ENCODE measurements around the gene KCNIP4.

- no peak for TF ChIP-seq POLR2A (IDR thresholded peaks at IDR 0.05)
- TF ChIP-seq, protein P1, sequence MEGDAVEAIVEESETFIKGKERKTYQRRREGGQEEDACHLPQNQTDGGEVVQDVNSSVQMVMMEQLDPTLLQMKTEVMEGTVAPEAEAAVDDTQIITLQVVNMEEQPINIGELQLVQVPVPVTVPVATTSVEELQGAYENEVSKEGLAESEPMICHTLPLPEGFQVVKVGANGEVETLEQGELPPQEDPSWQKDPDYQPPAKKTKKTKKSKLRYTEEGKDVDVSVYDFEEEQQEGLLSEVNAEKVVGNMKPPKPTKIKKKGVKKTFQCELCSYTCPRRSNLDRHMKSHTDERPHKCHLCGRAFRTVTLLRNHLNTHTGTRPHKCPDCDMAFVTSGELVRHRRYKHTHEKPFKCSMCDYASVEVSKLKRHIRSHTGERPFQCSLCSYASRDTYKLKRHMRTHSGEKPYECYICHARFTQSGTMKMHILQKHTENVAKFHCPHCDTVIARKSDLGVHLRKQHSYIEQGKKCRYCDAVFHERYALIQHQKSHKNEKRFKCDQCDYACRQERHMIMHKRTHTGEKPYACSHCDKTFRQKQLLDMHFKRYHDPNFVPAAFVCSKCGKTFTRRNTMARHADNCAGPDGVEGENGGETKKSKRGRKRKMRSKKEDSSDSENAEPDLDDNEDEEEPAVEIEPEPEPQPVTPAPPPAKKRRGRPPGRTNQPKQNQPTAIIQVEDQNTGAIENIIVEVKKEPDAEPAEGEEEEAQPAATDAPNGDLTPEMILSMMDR (IDR thresholded peaks at IDR 0.05), result no peak
These were observed 834.9 kb downstream of the KCNIP4 start for GRCh38 chr4:21113496-21114223.
